K562 (cell line): ENCODE results near the gene MADD. TPM values are rescaled to one million over a fixed set of nuclear protein-coding genes. Genes with fewer than 3 reads are reported as not detected.

Experiments used
- ATAC-seq: fragments of 200-7000 bp; cut with Tn5 transposase; 3 replicates; pipeline ENCODE4 v1.9.1; 2020; ENCODE audit warnings: moderate library complexity
- BruUV-seq: library from RNA; stranded (reverse); fragments of 400-500 nt; replicated peaks from 2 replicates; lab custom pipeline; 2021; lab: Mats Ljungman, UMichigan
- CTCF ChIA-PET: fragments of 300-600 bp; formaldehyde crosslinking; extraction: SDS; loops from one replicate; lab custom pipeline; 2021; ENCODE audit warnings: low intra/inter-chr PET ratio; lab: Yijun Ruan, JAX
- POLR2A ChIA-PET: fragments of 300-600, 350-650 bp; sonication (Branson Sonifier 250); formaldehyde crosslinking; extraction: SDS; loops from one replicate; lab custom pipeline; 2021; ENCODE audit warnings: antibody characterized with exemption, inconsistent platforms; lab: Yijun Ruan, JAX
- DNase-seq, 4 experiments: peaks; one replicate each; pipeline versions ENCODE4 v3.0.0 to v3.0.0-alpha.2; 2011 to 2018; ENCODE audit warnings: low spot score in 3 of 4, mixed read lengths in 3 of 4; ENCODE audit errors: extremely low read depth in 1 of 4
- FAIRE-seq: peaks from 2 replicates; lab custom pipeline; 2011; peaks lifted over from hg19 to GRCh38; lab: Jason Lieb, UNC
- H2AFZ ChIP-seq: 2 replicates; pipeline ENCODE4 v1.6.0; 2011; ENCODE audit warnings: low read depth, low read length, control low read depth, inconsistent platforms
- H3K27ac ChIP-seq: fragments of 200-600 bp; 3 replicates; pipeline ENCODE4 v1.8.0; 2011; ENCODE audit warnings: low read depth, mild to moderate bottlenecking, control low read depth, inconsistent platforms, low read length, moderate library complexity, mixed read lengths; ENCODE audit errors: extremely low read depth
- H3K27me3 ChIP-seq, 2 experiments: fragments of 300-600 bp in 1 of 2; 2 replicates in 1 of 2; 3 replicates in 1 of 2; pipeline versions ENCODE4 v1.6.0 to v1.8.0; 2011; ENCODE audit warnings: inconsistent platforms in 2 of 2, low read length in 2 of 2, mild to moderate bottlenecking in 1 of 2, mixed read lengths in 1 of 2, moderate library complexity in 1 of 2; ENCODE audit not compliant: control insufficient read depth in 2 of 2, insufficient read depth in 2 of 2
- H3K36me3 ChIP-seq: fragments of 300-600 bp; 3 replicates; pipeline ENCODE4 v1.8.0; 2011; ENCODE audit warnings: mild to moderate bottlenecking, low read length, inconsistent platforms; ENCODE audit not compliant: control insufficient read depth, insufficient read depth
- H3K4me1 ChIP-seq, 2 experiments: fragments of 200-600 bp in 1 of 2; replicated peaks in 1 of 2; 2 replicates in 1 of 2; 3 replicates in 1 of 2; pipeline versions ENCODE4 v1.5.1 to v1.8.0; 2011; ENCODE audit warnings: inconsistent platforms in 2 of 2, low read length in 2 of 2, mild to moderate bottlenecking in 1 of 2, mixed read lengths in 1 of 2, moderate library complexity in 1 of 2; ENCODE audit not compliant: control insufficient read depth in 2 of 2, insufficient read depth in 2 of 2
- H3K4me2 ChIP-seq: 2 replicates; pipeline ENCODE4 v1.6.1; 2011; ENCODE audit warnings: low read length, control low read depth, inconsistent platforms, mixed read lengths; ENCODE audit not compliant: insufficient read depth
- H3K4me3 ChIP-seq: fragments of 200-600 bp; sonication (generic), shearing (Covaris generic); 2 replicates; pipeline ENCODE4 v1.5.1; 2016; ENCODE audit warnings: control low read depth, inconsistent platforms
- H3K79me2 ChIP-seq: fragments of 200-600 bp; 3 replicates; pipeline ENCODE4 v1.8.0; 2011; ENCODE audit warnings: low read length, inconsistent platforms; ENCODE audit not compliant: control insufficient read depth, insufficient read depth
- H3K9ac ChIP-seq, 2 experiments: 2 replicates each; pipeline versions ENCODE4 v1.6.0 to v1.6.1; 2011; ENCODE audit warnings: low read depth in 2 of 2, low read length in 2 of 2, control low read depth in 1 of 2, inconsistent platforms in 1 of 2, mild to moderate bottlenecking in 1 of 2, mixed read lengths in 1 of 2; ENCODE audit not compliant: insufficient read depth in 1 of 2
- H3K9me1 ChIP-seq: one replicate; pipeline ENCODE4 v1.6.0; 2011; ENCODE audit warnings: inconsistent platforms, mild to moderate bottlenecking, low read length, moderate library complexity; ENCODE audit not compliant: control insufficient read depth, insufficient read depth
- H3K9me3 ChIP-seq: replicated peaks from 2 replicates; pipeline ENCODE4 v1.5.1; 2011; ENCODE audit warnings: low read depth, low read length, inconsistent platforms; ENCODE audit not compliant: control insufficient read depth, insufficient read depth
- H4K20me1 ChIP-seq: replicated peaks from 2 replicates; pipeline ENCODE4 v1.6.1; 2011; ENCODE audit warnings: low read length, inconsistent platforms, mixed read lengths; ENCODE audit not compliant: control insufficient read depth, insufficient read depth
- BRCA1 ChIP-seq, 2 experiments: fragments of 450-650 bp in 1 of 2; sonication (generic) in 1 of 2; formaldehyde crosslinking in 1 of 2; IDR thresholded peaks; 2 replicates each; pipeline versions ENCODE4 v1.5.0 to v1.6.1; 2017 to 2020; ENCODE audit warnings: mild to moderate bottlenecking in 1 of 2, missing genetic modification reagents in 1 of 2
- FOXO4 ChIP-seq: fragments of 450-650 bp; formaldehyde crosslinking; IDR thresholded peaks from 2 replicates; pipeline ENCODE4 v1.4.0; 2020; ENCODE audit warnings: mild to moderate bottlenecking, moderate library complexity
- POLR2AphosphoS5 ChIP-seq: IDR thresholded peaks from 2 replicates; pipeline ENCODE4 v1.6.1; 2011; ENCODE audit warnings: mild to moderate bottlenecking, low read depth, low read length, moderate library complexity; ENCODE audit not compliant: control insufficient read depth, insufficient read depth
- POLR2H ChIP-seq: IDR thresholded peaks from 2 replicates; pipeline ENCODE4 v1.6.1; 2016; ENCODE audit warnings: missing genetic modification characterization, low read depth, mild to moderate bottlenecking, control low read depth, missing compliant biosample characterization, moderate library complexity
- RBFOX2 ChIP-seq: fragments of 200-400 bp; formaldehyde crosslinking; IDR thresholded peaks from 2 replicates; pipeline ENCODE4 v1.6.1; 2017; ENCODE audit warnings: low read depth, mild to moderate bottlenecking, low read length, moderate library complexity
- SRSF7 ChIP-seq: fragments of 200-400 bp; formaldehyde crosslinking; optimal IDR thresholded peaks from 2 replicates; pipeline ENCODE3; 2017; ENCODE audit warnings: mild to moderate bottlenecking, low read depth, low read length
- TRIM25 ChIP-seq: fragments of 450-650 bp; IDR thresholded peaks from 2 replicates; pipeline ENCODE4 v1.7.0; 2016; ENCODE audit warnings: borderline replicate concordance
- XRCC3 ChIP-seq: fragments of 450-650 bp; IDR thresholded peaks from 2 replicates; pipeline ENCODE4 v1.6.1; 2017; ENCODE audit warnings: mild to moderate bottlenecking, moderate library complexity
- ZNF197 ChIP-seq: fragments of 200-800 bp; sonication (Bioruptor generic); IDR thresholded peaks from 2 replicates; pipeline ENCODE4 v1.6.1; 2016; ENCODE audit warnings: low read depth, missing genetic modification characterization, missing compliant biosample characterization
- ZNF740 ChIP-seq, 3 experiments: fragments of 200-800 bp in 1 of 3; sonication (Bioruptor generic) in 1 of 3; sonication (generic) in 1 of 3; formaldehyde crosslinking in 1 of 3; IDR thresholded peaks; 2 replicates each; pipeline versions ENCODE4 v1.6.1 to v1.8.0; 2016 to 2022; ENCODE audit warnings: mild to moderate bottlenecking in 2 of 3, missing compliant biosample characterization in 2 of 3, missing genetic modification characterization in 2 of 3, missing genetic modification reagents in 1 of 3
- WGBS: fragments of 100-300 bp; shearing (Covaris generic); methylation state at CpG from one replicate; pipeline ENCODE4 v1.1.6; 2016; ENCODE audit warnings: low coverage, mixed read lengths; ENCODE audit not compliant: insufficient coverage; ENCODE audit errors: missing lambda C conversion rate; 5-methylcytosine and 5-hydroxymethylcytosine counted together
- in situ Hi-C: fragments of 300-500 bp; cut with MboI; formaldehyde crosslinking; loops from 4 replicates; pipeline ENCODE4 v1.15.0; 2018; ENCODE audit warnings: inconsistent platforms, mixed read lengths
- intact Hi-C: fragments of 100-400 bp; cut with micrococcal nuclease; formaldehyde crosslinking; loops from 2 replicates; pipeline ENCODE4 v1.14.2; 2022
- polyA plus RNA-seq, 8 experiments: library from polyadenylated mRNA; depleted of rRNA in 4 of 8; stranded (reverse) in 5 of 8; unstranded in 3 of 8; fragments of >200 nt; fragmentation: Nextera tagmentation in 2 of 8; fragmentation: Illumina TruSeq in 1 of 8; extraction: Ambion mirVana in 2 of 8; extraction: Trizol in 1 of 8; gene quantifications; 2 replicates each; pipeline versions ENCODE4 v1.2.1 to v1.2.3, GENCODE V29; 2011 to 2014; ENCODE audit warnings: inconsistent platforms in 1 of 8, missing spikeins in 1 of 8
- total RNA-seq, 7 experiments: library from RNA; depleted of rRNA in 6 of 7; stranded (reverse); fragments of >200 nt in 6 of 7; fragmentation: Illumina TruSeq in 2 of 7; extraction: Trizol in 2 of 7; gene quantifications; 2 replicates each; pipeline versions ENCODE4 v1.2.1 to v1.2.3, GENCODE V29; 2011 to 2021; ENCODE audit warnings: low replicate concordance in 1 of 7

The MADD gene
- total and polyA plus RNA-seq, 9 of the 15 experiments (the other 6 are each of a cell fraction or from before 2014, with no cell fraction given), result 0.68 to 57.6 (median 33.6) TPM

GRCh38 chr11:47375020-47375419, 105.1 kb downstream of the MADD start:
- Histone ChIP-seq H3K9me3 (no peaks in the 10 kb centered on the region), H3K36me3 (peaks cover 15% of the 10 kb centered on the region; the same call in 1 of the 3 replicates), H4K20me1 (no peaks in the 10 kb centered on the region), H3K9ac (no peak overlapping the region; a peak in 1 of 4 replicates), H3K4me3 (no peak overlapping the region), H3K9me1 (no peaks in the 10 kb centered on the region), H3K4me1 (peaks cover 37 to 52% of the 10 kb centered on the region in 2 experiments), H2AFZ (no peak overlapping the region), H3K79me2 (peaks cover 26% of the 10 kb centered on the region), H3K27me3 (no peaks in the 10 kb centered on the region), H3K27ac (no peak overlapping the region), H3K4me2 (no peak overlapping the region)
- POLR2A ChIA-PET, result interaction anchor here (0.6 to 1.5 kb wide), 4 partner anchors 11 to 181 kb away, joined by 3 to 6 read pairs (median 4); no protein-coding TSS in a partner anchor
- no peak for ATAC-seq
- FAIRE-seq, result no peak
- TF ChIP-seq TRIM25, result no peak
- no peak for TF ChIP-seq BRCA1 (IDR thresholded peaks at IDR 0.05)
- no peak for TF ChIP-seq BRCA1 (CRISPR knock-in tag; IDR thresholded peaks at IDR 0.05)
- TF ChIP-seq ZNF197 (CRISPR knock-in tag), result no peak
- no peak for TF ChIP-seq ZNF740 (CRISPR knock-in tag; IDR thresholded peaks at IDR 0.05)
- TF ChIP-seq ZNF740 (tag; IDR thresholded peaks at IDR 0.05), result no peak
- no peak for TF ChIP-seq POLR2H (tag)
- no peak for TF ChIP-seq FOXO4 (CRISPR knock-in tag)
- TF ChIP-seq RBFOX2, result no peak
- TF ChIP-seq POLR2AphosphoS5, result no peak
- no peak for TF ChIP-seq SRSF7
- TF ChIP-seq XRCC3, result no peak
- in situ Hi-C loops (no loop called here), intact Hi-C loops (loop anchor here (10.0 kb wide), 1 partner anchor 240 kb away; no protein-coding TSS in a partner anchor)
- 91% methylated on average over 7 of the region's 8 CpGs for whole genome bisulfite sequencing
- no peak for DNase-seq
- CTCF ChIA-PET, result interaction anchor here (1.2 to 1.9 kb wide), 3 partner anchors 33 to 242 kb away, joined by 5 to 6 read pairs (median 5); partner anchors contain the start of gene SLC39A13
- no TSS peak for BruUV-seq
